ENCODE measurements around the gene NAPG.
"Not testable (repeated sequence)": the region's sequence is repeated elsewhere in the genome, so short reads cannot be mapped to it uniquely, and the experiment has no call there.

NAPG gene

DNA sequence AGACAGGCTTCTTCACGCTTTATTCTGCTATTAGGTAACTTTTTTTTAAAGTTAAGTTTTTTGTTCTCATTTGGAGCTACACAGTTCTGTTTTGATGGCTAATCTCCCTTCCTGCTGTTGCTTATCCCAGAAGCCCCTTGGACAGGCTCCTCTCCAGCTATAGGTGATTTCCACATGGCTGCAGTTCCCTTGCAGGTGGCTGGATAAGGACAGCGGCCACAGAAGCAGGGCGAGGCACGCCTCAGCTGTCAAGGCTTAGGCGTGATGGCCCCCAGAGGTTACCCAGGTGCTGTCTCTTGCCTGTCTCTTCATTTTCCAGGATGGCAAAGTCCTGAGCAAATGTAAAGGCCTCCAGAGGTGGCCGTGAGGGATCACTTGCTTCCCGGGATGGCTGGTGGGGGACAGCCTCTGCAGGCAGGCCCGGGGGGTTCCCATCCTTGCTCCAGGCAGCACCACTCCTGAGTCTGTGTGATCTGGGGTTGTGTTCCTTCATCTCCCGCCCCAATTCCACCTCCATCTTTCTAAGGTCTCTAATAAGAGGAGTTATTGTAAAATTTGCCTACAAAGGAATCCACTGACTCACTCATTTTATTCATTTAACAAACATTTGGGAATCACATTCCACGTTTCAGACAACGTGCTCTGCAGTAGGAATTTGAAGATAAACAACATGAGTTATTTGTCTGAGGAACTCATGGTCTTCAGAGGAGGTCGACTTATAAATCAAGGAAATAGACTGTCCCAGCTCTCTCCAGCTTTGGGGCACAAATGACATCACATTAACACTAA lies 53.4 kb downstream of the NAPG start:
- DNase-seq (ENCODE audit: low read depth, low spot score), result no peak

DNA sequence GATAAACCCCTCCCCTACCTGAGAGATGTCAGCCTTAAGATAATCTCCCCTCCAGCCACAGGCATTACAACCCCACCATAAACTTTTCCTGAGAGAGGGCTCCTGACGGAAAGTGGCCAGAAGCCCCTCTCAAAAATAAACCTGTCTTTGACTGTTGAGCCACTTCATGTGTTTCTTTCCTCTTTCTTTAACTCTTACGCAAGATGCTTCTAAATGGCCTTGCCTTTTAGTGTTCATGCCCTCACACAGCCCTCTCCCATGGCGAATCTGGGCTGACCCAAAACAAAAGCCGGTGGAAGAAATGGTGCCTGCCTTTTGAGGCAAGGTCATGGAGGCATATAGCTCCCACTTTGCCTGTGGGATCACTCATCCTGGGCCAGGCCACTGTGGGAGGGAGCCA lies 54.4 kb downstream of the NAPG start:
- no peak for DNase-seq (ENCODE audit: low read depth, low spot score)

DNA sequence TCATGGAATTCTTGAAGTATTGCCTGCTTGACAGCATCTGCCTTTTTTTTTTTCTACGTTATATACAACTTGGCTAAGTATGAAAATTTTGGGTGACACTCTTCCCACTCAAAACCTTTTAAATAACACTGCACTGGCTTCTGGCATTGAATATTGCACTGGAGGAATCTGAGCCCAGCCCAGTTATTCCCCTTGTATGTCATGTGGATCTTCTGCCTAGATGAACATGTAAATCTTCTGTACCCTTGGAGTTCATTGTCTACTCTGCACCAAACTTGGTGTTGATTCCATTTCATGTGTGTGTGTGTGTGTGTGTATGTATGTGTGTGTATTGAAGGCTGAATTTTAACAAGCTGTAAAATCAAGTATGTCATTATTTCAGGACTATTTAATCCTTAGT lies 59.4 kb downstream of the NAPG start:
- no peak for DNase-seq (ENCODE audit: low read depth, low spot score)

- DNase-seq (ENCODE audit: low read depth, low spot score), result no peak
These were observed 63.1 kb downstream of the NAPG start for GRCh38 chr18:10588975-10589374.

- no peak for DNase-seq (ENCODE audit: low read depth, low spot score)
These were observed 64.6 kb downstream of the NAPG start for GRCh38 chr18:10590412-10590811.

DNA sequence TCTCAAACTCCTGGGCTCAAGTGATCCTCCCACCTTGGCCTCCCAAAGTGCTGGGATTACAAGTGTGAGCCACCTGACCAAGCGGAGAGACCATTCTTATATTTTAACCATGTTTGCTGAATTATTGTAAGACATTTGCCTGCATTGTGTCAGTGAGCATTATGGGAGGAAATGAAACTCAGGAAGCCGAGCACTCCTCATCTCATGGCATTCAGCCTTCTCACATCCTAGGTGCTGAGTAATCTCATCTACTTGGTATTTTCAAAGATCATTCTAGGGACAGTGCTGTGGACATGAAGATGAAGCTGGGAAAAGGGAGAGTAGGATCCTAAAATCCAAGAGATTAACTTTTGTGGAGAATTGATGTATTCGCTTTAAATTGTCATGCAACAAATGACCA lies 66.1 kb downstream of the NAPG start:
- DNase-seq (ENCODE audit: low read depth, low spot score), result no peak

- not testable (repeated sequence) for DNase-seq (ENCODE audit: low read depth, low spot score)
These were observed 67.7 kb downstream of the NAPG start for GRCh38 chr18:10593366-10594022.

GRCh38 chr18:10595917-10596316 lies 70.1 kb downstream of the NAPG start:
- DNase-seq (ENCODE audit: low read depth, low spot score), result not testable (repeated sequence)

DNA sequence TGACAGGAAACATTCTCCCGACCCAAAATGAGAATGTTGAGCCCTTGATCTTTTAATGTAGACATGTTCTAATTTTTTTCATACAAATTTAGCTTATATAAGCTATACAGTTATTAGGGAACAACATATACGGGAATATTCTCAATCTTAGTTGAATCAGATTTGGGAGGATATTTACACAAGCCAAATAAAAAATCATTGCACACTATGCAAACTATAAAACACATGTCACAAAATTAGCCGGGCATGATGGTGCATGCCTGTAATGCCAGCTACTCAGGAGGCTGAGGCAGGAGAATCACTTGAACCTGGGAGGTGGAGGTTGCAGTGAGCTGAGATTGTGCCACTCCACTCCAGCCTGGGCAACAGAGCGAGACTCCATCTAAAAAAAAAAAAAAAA lies 71.9 kb downstream of the NAPG start:
- not testable (repeated sequence) for DNase-seq (ENCODE audit: low read depth, low spot score)

DNA sequence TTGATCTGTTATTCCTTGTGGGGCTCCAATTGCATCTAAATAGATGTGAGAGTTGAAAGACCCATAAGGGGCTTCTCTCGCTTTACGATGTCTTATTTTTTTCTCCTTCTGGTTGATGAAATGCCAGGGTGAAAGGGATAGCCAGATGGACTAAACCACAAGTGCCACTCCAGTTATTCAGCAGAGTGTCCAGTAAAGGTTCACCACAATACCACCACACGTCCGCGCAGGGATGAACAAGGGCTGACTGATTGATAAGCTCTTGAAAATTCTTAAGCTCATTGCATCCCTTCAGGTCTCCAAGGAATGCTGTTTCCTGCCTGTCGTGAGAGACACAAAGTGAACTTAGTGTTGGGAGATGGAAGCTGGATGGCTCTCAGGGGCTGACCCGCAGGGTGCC lies 74.9 kb downstream of the NAPG start:
- DNase-seq (ENCODE audit: low read depth, low spot score), result not testable (repeated sequence)

Data from brain pericyte (primary cell).